GM18517 (cell line): ENCODE measurements around the gene B3GNT9.

Source experiments
- ATAC-seq: cut with Tn5 transposase; IDR thresholded peaks from one replicate; pipeline ENCODE4 v1.9.1; 2021; ENCODE audit warnings: mild to moderate bottlenecking, moderate library complexity; ENCODE audit not compliant: unreplicated experiment

Gene B3GNT9, protein sequence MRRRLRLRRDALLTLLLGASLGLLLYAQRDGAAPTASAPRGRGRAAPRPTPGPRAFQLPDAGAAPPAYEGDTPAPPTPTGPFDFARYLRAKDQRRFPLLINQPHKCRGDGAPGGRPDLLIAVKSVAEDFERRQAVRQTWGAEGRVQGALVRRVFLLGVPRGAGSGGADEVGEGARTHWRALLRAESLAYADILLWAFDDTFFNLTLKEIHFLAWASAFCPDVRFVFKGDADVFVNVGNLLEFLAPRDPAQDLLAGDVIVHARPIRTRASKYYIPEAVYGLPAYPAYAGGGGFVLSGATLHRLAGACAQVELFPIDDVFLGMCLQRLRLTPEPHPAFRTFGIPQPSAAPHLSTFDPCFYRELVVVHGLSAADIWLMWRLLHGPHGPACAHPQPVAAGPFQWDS

DNA sequence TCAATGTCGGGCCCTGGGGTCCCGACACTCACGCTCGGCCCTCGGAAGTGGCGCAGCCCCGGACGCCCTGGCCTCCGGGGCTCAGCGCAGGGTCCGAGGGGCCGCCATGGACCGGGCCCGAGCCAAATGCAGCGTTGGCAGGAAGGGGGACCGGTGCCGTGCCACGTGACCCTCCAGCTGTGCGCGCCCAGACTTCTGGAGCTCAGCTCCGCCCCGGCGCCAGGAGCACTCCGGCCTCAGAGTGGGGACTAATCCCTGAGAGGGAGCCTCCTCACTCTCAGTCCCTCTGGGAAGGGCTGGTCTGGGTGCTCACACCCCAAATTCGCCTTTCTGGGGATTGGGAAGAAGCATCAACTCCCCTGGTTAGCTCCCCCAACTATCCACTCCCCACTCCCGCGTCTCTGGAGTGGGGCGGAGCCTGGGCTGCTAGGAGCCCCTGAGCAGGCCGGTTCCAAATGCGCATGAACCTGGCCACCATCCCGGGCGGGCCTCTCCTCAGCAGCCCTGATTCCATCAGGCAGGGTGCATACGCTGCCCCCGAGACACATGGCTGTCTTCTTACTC, at the start of gene B3GNT9:
TSS of gene B3GNT9 (minus strand) at position 166 of the 564 bp plus-strand sequence. CDS start 513 bp downstream, outside the sequence.
- ATAC-seq, result peak; percentile 44

DNA sequence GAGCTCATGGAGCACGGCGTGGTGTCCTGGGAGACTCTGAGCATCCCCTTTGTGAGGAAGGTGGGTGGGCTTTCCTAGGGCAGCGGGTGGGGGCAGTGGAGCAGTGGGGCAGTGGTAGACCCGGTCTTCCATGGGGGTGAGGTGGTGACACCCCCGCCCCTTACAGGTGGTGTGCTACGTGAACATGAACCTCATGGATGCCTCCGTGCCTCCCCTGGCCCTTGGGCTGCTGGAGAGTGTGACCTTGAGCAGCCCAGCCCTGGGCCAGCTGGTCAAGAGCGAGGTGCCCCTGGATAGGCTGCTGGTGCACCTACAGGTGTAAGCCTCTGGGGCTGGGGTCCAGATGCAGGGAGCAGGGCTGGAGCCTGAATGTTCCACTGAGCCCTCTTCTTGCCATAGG, 49.7 kb upstream of the B3GNT9 start:
- no peak for ATAC-seq

DNA sequence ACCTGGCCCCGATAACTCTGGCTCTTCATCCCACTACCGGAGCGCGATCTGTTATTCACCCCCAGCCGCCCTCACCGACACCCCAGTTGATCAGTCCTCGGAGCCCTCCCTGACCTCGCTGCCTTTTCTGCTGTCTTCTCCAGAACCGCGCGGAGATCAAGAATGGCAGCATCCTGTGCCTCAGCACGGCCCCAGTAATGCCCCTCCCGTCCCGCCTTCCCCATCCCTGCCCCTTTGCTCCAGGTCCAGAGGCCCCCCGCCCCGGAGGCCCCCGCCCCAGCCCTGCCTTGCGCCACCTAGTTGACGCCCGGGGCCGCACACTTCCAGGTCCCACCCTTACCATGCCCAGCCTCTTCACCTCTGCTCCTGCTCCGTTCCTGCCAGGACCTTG, 49.0 kb upstream of the B3GNT9 start:
- no peak for ATAC-seq

DNA sequence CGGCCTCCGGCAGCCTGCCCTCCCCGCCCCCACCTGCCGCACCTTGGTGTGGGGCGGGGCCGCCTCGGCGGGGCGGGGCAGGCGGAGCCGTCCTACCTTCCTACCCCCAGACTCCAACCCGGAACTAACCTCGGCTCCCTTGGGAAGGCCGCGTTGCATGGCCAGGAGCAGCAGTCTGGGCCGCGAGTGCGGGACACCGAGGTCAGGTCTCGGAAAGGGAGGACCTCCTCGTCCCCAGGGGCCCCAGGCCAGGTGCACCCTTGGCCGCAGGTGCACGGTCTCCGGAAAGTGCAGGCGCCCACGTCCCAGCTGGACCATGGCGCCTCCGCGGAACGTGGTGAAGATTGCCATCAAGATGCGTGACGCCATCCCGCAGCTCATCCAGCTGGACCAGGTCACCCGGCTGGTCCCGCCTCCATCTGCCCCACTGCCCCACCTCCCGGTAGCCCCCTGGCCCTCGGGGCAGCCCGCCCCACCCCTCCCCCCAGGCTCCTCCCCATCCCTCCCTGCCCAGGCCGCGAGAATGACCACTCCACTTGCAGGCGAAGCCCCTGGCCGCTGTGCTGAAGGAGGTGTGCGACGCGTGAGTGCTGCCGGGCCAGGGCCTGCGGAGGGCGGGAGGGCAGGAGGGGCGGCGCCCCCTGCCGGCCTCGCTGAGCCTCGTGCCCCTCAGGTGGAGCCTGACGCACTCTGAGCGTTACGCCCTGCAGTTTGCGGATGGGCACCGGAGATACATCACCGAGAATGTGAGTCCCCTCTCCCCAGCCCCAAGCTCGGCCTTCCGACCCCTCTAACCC, 48.4 kb upstream of the B3GNT9 start, which contains the start of gene ELMO3:
TSS of gene ELMO3 (plus strand) at position 121 of the 797 bp plus-strand sequence. CDS start at position 317, 196 bp downstream.
- ATAC-seq, result no peak

DNA sequence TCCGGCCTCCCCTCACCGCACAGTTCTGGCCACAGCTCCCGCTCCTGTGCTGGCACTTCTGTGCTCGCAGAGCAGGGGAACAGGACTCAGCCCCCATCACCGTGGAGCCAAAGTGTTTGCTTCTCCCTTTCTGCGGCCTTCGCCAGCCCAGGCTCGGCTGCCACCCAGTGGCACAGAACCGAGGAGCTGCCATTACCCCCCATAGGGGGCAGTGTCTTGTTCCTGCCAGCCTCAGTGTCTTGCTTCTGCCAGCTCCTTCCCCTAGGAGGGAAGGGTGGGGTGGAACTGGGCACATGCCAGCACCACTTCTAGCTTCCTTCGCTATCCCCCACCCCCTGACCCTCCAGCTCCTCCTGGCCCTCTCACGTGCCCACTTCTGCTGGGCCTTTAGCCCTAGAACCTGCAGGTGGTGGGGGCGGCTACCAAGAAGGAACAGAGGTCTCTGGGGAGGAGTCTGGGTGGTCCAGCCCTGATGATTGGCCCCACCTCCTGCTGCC, 47.5 kb upstream of the B3GNT9 start:
- ATAC-seq, result no peak

DNA sequence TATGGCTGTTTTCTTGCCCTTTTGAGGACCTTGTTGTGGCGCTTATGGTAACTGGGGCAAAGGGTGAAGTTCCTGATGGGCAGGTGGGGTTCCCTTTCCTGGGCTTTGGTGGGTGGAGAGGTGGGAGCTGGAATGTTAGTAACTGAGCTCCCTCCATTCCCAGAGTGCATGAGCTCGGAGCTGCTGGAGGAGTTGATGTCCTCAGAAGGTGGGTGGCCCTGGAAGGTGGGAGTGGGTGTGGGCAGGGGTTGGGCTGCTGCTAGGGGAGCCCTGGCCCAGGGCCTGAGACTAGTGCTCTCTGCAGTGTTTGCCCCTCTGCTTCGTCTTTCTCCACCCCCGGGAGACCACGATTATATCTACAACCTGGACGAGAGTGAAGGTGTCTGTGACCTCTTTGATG, 46.9 kb upstream of the B3GNT9 start:
- ATAC-seq, result no peak

DNA sequence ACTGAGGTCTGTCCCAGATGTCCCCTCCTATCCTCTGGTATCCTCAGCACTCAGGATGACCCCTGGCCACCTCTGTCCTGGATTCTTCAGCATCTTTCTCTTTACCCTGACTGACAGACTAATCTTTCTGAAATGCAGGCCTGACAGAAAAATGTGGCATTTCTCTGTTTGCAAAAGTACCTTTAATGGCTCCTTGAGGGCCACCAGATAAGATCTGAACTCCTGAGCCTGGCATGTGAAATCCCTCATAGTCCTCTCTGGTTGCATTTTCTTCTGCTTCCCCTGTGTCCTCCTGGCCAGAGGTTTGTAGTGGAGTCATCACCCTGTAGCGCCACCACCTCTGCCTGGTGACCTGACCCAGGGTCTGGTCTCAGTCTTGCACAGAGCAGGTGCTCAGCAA, 46.1 kb upstream of the B3GNT9 start:
- no peak for ATAC-seq

DNA sequence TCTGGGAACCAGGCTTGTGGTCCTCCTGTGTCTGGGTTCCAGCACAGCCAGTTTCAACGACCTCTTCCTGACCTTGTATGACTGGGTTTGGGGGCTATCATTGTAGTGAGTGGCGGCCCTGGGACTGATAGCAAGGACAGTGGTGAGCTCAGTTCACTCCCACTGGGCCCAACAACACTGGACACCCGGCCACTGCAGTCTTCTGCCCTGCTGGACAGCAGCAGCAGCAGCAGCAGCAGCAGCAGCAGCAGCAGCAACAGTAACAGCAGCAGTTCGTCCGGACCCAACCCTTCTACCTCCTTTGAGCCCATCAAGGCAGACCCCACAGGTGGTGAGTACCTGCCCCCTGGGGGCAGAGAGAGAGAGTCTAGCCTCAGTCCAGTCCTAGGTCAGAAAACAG, 44.9 kb upstream of the B3GNT9 start:
- no peak for ATAC-seq

DNA sequence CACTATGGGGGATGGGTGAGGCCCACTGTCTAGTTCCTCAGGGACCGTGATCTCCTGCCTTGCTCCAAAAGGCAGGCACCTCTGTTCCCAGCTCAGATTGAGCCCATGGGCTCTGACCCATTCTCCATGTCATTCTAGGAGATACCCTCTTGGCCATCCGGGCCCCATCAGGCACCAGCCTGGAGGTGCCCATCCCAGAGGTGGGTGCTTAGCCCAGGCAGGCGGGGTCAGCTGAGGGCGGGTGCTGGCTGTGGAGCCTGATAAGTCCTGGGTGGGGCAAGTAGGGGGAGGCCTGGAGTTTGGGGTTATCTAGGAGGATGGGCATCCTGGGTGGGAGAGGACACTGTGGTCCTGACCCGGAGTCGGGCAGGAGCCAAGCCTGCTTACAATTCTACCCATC, 43.5 kb upstream of the B3GNT9 start:
- no peak for ATAC-seq

DNA sequence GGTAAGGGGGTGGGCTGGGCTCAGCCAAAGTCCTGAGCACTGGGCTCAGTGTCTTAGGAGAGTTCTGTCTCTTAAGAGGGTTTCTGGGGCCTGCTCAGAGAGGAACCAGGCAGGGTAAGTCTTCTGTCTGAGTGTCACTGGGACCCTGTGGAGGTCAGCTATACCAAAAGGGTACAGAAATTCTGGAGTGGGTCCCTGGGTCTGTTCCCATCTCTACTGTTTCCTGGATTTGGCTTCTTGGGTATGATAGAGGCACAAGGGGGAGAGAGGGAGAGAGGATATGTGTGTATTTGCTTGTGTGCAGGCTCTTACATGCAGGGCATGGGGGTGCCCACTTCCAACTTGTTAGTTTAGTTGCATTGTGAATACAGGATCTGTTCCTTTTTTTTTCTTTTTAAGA, 42.7 kb upstream of the B3GNT9 start:
- no peak for ATAC-seq

DNA sequence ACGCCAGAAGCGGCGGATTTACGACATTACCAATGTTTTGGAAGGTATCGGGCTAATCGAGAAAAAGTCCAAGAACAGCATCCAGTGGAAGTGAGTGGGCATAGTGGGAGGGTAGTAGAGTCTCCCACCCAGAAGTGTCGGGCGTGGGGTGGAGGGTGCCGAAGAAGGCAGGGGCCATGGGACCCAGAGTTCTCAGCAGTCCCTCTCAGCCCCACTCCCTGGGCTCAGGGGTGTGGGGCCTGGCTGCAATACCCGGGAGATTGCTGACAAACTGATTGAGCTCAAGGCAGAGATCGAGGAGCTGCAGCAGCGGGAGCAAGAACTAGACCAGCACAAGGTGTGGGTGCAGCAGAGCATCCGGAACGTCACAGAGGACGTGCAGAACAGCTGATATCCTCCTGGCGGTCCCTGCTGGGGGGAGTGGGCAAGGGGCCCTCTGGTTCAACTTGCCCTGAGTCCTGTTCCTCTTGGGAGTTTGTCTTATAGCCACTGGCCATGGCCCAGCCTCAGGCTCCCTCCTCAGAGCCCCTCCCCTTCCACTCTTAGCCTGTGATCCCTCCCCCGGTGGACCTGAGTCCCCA, 42.1 kb upstream of the B3GNT9 start:
- ATAC-seq, result no peak

DNA sequence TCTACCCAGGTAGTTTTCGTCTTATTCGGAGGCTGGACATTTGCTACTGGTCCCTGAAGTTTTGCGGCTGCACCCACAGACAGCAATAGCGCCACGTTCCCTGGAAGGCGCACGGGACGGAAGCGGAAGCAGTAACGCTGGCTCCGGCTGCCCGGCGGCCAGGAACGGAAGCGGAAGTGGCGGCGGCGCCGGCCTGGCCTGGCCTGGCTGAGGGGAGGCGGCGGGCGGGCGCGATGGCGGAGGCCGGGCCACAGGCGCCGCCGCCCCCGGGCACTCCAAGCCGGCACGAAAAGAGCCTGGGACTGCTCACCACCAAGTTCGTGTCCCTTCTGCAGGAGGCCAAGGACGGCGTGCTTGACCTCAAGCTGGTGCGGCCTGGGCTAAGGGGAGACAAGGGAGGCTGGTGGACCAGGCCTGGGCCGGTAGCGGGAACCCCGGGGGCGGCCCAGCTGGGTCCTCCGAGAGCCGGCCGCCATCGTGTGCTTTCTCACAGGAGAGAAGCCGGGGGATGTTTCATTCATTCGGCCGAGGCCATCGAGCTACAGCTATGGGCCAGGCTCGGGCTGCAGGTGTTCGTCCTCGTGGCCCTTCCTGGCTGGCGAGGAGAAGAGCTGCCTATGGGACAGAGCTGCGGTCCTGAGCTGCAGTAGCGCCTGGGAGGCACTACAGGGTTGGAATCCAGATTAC, 41.3 kb upstream of the B3GNT9 start, which contains the start of gene E2F4:
TSS of gene E2F4 (plus strand) at position 161 of the 687 bp plus-strand sequence. CDS start at position 234, 73 bp downstream.
- ATAC-seq, result peak; percentile 64

DNA sequence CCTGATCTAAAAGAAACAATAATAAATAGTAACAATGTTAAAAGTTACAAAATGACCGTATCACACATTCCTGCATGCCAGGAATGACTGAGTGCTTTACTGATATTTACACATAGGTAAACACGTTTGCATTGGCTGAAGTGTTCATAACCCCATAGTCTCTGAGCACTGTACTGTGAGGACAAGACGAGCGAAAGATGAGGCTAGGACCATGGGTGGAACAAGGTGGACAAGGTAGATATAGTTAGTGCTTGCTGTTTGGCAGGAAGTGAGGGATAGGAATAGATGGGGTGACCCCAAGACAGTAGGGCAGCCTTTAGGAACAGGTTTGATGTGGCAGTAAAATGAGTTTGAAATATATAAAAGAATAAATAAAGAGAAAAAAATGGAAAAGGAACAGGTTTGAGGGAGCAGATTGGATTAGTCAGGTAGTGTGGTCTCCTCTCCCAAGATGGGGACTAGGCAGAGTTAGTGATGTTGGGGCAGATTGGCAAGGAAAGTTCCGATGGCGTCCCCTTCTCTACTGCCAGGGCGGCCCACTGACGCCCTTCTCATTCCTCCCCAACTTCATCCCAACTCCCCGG, 40.7 kb upstream of the B3GNT9 start:
- ATAC-seq, result peak; percentile 3

DNA sequence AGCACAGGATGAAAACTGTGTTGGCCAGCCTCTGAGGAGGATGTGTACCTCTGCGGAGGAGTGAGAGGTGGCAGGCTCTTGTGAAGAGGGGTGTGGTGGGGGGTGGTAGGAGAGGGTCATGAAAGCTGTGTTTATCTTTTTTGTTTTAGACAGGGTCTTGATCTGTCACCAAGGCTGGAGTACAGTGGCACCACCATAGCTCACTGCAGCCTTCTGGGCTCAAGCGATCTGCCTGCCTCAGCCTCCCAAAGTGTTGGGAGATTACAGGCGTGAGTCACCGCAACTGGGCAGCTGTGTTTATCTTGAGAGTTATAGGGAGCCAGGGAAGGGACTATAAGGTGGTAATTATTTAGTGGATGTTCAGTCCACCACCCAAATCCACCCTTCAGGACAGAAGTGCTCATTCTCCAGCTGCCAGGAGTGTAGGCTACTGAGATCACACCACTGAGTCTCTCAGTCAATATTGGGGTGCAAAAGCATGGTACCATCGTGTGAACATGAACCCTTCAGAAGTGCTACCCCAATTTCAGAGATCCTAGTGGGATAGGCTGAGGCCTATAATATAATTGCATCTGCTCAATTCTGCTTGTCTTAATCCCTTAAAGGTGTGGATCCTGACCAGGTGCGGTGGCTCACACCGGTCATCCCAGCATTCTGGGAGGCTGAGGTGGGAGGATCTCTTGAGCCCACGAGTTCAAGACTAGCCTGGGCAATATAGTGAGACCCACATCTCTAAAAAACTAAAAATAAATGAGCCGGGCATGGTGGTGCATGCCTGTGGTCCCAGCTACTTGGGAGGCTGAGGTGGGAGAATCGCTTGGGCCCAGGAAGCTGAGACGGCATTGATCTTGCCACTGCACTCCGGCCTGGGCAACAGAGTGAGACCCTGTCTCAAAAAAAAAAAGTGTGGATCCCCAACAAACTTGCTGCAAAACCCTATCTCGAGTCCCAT, 39.9 kb upstream of the B3GNT9 start:
- no peak for ATAC-seq

DNA sequence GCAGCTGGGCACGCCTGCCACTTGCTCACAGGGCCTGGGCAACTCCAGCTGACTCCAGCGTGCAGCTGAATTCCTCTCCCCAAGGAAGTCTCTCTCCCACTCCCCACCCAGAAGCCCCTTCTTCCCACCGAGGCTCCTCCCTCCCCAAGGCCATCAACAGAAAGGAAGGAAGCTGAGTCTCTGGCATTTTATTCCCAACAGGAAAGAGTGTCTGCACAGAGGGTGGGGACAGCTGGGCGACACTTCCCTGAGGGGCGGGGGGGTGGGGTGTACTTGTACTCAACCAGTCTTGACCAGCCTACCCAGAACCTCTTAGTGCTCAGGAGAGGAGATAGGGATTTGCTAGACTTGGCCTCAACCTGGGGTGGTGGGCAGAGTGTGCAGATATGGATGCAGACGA, 39.2 kb upstream of the B3GNT9 start, which contains the start of gene EXOC3L1:
TSS of gene EXOC3L1 (minus strand) at position 96 of the 400 bp plus-strand sequence. CDS start 460 bp downstream, outside the sequence.
- ATAC-seq, result no peak

DNA sequence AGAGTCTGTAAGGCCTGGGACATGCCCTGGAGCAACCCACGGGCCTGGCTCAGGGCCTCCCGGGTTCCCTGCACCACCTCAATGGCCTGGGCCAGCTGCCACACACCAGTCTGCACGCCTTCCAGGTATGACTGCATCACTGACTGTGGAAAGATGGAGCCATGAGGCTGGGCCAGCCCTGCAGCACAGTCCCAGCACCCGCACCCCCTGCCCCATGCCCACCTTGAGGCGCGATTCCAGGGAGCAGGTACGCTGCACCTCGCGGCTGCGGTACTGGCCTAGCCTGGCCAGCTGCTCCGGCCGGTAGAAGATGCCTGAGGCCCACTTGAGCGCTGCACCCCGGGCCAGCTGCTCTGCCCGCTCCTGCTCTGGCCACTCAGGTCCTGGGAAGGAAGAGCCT, 38.0 kb upstream of the B3GNT9 start:
- ATAC-seq, result no peak

DNA sequence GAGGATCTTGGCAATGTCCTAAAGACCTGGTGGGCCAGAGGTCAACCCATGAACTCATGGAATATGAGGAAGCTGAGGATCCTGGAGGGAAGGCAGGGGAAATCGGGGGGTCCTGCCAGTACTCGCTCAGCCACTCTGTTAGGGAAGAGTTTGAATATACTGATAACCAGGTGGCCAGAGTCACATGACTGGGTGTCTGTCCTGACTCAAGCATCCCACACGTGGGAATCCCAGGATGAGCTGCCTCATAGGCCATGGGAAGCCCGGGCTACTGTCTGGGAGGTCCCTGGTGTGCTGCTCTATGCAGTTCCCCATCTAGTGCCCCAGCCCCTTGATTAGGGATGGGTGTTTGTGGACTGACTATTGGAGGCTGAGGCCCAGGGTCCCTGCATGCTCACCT, 37.5 kb upstream of the B3GNT9 start:
- no peak for ATAC-seq

DNA sequence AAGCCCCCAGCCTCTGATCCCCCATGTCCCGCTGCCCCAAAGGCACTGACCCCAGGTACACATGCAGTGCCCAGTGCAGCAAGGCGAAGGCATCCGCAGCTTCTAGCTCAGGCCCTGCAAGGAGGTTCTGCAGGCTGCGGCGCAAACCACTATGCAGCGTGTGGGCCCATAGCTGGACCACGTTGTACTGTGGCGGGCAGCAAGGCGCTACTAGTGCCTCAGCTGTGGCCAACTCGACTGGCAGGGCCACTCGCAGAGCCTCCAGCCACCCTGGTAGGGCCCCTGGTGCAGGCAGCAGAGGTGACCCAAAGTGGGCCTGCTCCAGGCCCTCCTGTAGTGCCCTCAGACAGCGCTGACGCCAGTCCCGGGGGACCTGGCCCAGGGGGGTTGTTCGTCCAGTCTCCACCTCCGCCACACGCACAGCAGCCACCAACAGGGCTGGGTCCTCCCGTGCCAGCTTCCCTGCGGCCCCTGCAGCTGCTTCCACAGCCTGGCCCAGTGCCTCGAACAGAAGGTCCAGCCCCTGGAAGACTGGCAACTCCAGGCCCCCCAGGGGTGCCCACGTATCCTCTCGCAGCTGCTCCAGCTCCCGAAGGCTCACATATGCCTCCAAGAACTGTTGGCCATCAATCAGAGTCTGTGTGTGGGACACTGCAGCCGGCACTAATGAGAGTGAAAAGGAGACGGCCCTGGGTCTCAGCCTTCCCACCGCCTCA, 36.5 kb upstream of the B3GNT9 start:
- ATAC-seq, result no peak
